NK-92 (cell line): ENCODE results near the gene ASTN2.

Experiments
- DNase-seq: peaks from one replicate; lab custom pipeline; 2025; ENCODE audit not compliant: unreplicated experiment; lab: John Stamatoyannopoulos, UW

Gene ASTN2

DNA sequence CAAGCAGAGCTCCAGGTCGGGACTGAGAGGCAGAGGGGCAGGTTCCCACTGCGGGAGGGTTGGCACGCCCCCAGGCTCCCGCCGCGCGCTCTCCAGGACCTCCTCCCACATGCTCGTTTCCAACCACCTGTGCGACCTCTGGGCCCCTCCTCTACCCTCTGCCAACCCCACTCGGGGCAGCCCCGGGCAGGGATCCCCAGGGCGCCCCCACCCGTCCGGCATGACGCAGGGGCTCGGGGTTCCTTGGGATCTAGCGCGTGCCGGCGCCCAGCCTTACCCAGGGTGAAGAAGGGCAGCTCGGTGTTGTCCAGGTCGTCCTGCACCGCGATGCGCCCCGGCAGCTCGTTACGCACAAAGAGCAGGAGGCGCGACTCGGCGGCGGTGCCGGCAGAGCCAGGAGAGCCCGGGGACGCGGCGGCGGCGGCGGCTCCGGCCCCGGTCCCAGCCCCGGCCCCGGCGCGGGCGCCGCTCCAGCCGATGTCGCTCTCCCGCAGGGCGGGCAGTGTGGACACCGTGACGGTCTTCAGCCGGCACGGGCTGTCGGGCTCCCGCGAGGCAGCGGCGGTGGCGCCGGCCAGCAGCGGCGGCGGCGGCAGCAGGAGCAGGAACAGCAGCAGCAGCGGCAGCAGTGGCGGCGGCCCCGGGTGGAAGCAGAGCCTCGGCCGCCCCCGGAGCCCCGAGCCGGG, 494 bp downstream of the ASTN2 start:
- no peak for DNase-seq

DNA sequence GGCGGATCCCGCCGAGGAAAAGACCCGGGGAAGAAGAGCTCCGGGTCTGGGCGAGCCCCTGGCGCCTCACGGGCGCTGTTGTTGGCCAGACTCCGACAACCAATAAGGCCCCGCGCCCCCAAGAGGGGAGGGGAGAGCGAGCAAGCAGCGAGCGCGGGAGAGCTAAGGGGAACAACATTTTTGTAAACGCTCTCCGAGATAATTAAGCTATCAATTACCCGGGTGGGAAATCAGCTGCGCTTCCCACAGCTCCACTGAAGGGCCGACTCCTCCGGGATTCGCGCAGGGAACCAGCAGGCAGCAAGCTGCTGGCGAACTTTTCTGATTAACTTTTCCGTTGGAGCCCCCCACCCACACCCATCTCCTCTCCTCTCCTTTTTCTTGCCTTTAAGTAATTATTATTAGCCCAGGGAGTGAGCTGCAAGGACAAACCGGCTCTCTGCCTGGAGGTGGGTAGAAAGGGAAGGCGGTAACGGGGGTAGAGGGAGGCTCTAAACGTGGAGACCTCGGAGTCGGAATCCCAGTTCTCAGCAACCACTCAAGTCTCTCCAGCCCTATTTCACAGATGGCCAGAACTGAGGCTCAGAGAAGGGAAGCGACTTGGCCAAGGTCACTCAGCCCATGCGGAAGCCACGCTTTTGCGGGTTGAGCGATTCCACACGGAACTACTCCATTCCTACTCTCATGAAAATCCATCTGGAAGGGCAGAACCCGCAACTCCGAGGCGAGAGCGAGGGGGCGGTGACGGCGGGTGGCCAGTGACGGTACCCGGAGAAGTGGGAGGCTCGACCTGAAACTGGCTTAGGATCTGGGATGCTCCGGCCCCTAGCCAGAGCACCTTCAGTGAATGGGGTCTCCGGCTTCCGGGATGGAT, 1.3 kb downstream of the ASTN2 start:
- DNase-seq, result no peak

DNA sequence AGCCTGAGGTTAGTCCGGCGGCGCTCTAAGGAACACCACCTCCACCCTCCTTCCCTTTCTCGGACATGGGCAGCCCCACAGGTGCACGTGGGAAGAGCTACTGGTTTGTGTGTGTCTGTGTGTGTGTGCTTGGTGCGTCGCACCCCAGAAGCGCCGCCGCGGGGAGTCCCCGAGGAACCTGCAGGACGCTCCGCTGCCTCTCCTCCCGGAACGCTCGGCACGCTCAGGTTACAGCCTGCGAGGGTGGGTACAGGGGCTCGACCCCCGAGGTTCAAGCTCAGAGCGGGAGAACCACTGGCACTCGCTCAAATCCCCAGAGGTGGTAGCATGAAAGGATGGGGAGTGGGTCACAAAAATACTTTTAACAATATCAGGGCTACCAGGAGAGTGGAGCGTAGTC, 2.0 kb downstream of the ASTN2 start:
- no peak for DNase-seq

DNA sequence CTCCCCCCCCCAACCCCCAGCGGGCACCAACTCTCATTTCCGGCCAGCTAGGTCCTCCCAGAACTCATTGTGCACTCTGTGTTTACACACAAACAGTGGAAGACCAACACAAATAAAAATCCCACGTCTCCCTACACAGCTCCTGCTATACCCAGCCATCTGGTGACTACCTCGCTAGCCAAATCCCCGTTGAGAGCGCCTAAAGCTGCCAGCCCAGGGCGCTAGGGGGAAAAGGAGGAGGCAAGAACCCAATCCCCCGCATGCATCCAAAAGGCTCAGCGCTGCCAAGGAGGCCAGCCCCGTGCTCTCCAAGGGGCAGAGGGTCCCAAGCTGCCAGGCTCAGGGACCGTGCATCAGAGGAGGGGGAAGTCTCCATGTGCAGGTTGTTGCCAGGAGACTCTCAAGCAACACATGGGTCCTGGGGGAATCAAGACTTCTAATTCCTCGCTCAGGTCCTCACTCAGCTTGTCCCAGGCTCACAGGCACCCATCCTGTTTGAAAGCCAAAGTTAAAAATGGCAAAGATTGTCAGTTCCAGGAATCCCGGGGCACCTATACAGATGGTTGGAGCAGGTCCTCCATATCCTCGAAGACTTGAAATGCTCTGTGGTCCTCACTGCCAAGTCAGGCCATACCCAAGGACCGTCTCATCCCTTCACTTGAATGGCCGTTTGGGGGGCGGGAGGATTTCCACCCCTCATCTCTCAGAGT, 2.7 kb downstream of the ASTN2 start:
- no peak for DNase-seq

DNA sequence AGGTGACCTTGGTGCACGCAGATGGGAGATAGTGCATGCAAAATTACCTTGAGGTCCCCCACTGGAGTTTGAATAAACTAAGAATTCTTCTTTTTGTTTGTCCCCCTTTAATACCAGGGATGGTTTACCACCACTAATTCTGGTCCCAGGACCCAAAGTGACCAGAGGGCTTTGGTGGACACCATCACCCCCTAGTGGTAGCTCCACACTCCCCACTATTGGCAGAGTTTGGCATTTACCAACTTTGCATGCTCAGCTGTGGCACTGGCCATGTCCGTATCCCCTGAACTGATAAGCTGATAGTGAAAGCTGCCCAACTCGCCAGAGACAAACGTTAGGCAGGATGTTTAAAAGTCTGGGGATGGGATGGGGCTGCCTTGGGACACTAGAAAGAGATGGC, 3.3 kb downstream of the ASTN2 start:
- no peak for DNase-seq

- DNase-seq, result no peak
Measured at GRCh38 chr9:117409321-117409720, 5.5 kb downstream of the ASTN2 start.

GRCh38 chr9:117407436-117408022, 7.3 kb downstream of the ASTN2 start:
- DNase-seq, result no peak

GRCh38 chr9:117405950-117406705, 8.7 kb downstream of the ASTN2 start:
- DNase-seq, result no peak

GRCh38 chr9:117403848-117404247, 11.0 kb downstream of the ASTN2 start:
- DNase-seq, result no peak

DNA sequence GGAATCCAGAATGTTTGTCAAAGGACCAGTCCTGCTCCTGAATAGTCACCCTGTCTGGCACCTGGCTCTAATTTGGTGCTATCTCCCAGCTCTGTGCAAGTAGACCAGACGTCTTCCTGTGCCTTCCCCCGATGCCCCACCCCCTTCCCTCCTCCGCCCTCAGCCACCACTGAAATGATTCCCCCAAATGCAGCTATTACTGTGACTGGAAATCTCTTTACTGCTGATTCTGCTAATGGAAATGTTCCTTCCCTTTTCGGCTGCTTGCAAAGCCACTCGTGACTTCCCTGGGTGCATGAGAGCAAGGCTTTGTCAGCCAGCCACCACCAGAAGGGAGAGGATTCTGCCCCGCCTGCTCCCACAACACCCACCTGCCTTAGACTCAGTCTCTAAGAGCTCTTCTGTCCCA, 11.4 kb downstream of the ASTN2 start:
- DNase-seq, result no peak

GRCh38 chr9:117400171-117400570, 14.7 kb downstream of the ASTN2 start:
- no peak for DNase-seq

- DNase-seq, result no peak
Measured at GRCh38 chr9:117395151-117395650, 19.7 kb downstream of the ASTN2 start.

GRCh38 chr9:117394655-117395054, 20.2 kb downstream of the ASTN2 start:
- DNase-seq, result no peak

GRCh38 chr9:117392992-117393391, 21.9 kb downstream of the ASTN2 start:
- DNase-seq, result no peak

DNA sequence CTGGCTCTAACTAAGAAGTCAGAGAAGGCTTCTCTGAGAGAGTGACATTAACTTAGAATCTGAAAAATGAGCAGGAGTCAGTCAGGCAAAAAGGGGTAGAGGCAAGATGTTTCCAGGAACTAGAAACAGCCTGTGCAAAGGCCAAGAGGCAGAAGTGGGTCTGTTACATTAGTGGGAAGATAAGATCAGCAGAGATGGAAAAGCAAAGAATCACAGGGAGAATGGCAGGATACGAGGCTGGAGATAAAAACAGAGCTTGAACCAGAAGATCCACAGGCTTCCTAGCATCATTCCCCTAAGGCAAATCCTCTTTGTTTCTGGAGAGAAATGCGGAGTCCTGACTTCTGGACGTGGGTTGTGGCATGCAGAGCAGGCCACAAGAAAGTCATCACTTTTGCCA, 27.4 kb downstream of the ASTN2 start:
- DNase-seq, result no peak

GRCh38 chr9:117379341-117379740, 35.5 kb downstream of the ASTN2 start:
- DNase-seq, result no peak

DNA sequence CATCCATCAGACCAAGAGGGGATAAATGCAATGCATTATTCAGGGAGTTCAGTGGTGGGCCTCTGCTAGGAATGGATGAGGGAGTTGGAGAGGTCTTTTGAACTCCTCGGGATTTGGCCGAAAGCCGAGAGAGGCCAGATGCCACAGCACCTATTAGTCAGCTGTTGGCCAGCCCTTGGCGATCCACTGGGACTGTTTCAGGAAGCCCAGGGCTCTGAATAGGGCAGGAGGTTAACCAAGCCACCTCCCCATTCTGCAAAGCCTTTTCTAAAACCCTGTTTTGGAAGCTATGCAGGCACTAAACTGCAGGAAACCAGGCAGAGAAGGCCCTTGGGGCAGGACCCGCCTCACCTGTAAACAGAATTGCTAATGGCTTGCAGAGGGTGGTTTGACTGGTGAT, 37.8 kb downstream of the ASTN2 start:
- DNase-seq, result no peak

GRCh38 chr9:117375956-117376355, 38.9 kb downstream of the ASTN2 start:
- no peak for DNase-seq

DNA sequence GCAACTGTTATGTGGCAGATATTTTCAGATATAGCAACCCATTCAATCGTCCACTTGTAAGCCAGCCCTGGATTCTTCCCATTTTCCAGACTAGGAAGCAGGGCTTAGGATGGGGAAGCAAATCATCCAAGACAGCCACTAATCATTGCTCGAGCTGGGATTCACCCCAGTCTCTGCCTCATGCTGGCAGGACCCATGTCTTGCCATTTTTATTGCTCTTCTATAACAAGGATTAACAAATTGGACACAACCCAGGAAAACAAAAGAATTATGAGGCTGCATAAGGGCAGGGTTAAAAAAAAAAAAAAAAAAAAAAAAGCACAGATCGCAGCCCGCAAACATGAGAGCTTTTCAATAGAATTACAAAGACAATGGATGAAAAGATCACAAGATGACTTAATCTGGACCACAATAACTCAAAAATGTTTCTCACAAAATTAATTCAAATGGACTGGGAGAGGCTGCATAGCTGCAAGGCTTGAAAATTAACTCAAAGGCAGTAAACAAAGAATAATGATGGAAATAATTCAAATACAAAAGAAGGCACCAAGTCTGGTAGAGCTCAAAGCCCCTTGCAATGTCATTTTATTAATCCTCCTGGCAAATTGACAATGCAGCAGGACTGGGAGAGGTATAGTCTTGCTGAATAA, 40.7 kb downstream of the ASTN2 start:
- DNase-seq, result no peak

- no peak for DNase-seq
Measured at GRCh38 chr9:117368684-117369230, 46.1 kb downstream of the ASTN2 start.
